Tibial nerve (tissue), 4 donors: ENCODE results near the gene RIN3. TPM values are rescaled to one million over a fixed set of nuclear protein-coding genes. Genes with fewer than 3 reads are reported as not detected.

Experiments used
- DNase-seq, 2 donors: peaks; one replicate each; pipeline ENCODE4 v3.0.0-alpha.2; 2019; ENCODE audit warnings: low spot score in 2 of 2
- H3K27ac ChIP-seq, 4 donors: fragments of 200-600 bp; sonication (generic) in 3 of 4; one replicate each; pipeline ENCODE4 v1.5.1; 2017 to 2019; ENCODE audit warnings: mild to moderate bottlenecking in 1 of 4
- H3K27me3 ChIP-seq, 2 donors: fragments of 200-600 bp; sonication (generic) in 1 of 2; one replicate each; pipeline versions ENCODE4 v1.5.1 to v1.6.0; 2017 to 2019
- H3K36me3 ChIP-seq, 3 donors: fragments of 200-600 bp; sonication (generic); one replicate each; pipeline ENCODE4 v1.5.1; 2018 to 2019
- H3K4me1 ChIP-seq, 4 donors: fragments of 200-600 bp; sonication (generic) in 3 of 4; one replicate each; pipeline ENCODE4 v1.5.1; 2017 to 2019
- H3K4me3 ChIP-seq, 4 donors: fragments of 200-600 bp; sonication (generic) in 3 of 4; one replicate each; pipeline ENCODE4 v1.5.1; 2017 to 2019; ENCODE audit warnings: mild to moderate bottlenecking in 1 of 4, moderate library complexity in 1 of 4
- H3K9me3 ChIP-seq, 4 donors: fragments of 200-600 bp; sonication (generic) in 3 of 4; one replicate each; pipeline ENCODE4 v1.5.1; 2017 to 2019
- CTCF ChIP-seq, 5 experiments: fragments of 200-600 bp in 3 of 5; fragments of 450-650 bp in 2 of 5; sonication (generic) in 3 of 5; IDR thresholded peaks; one replicate each; pipeline ENCODE4 v1.5.1; 2016 to 2019; ENCODE audit warnings: antibody characterized with exemption in 5 of 5, mild to moderate bottlenecking in 3 of 5, moderate library complexity in 2 of 5
- EP300 ChIP-seq, 2 donors: sonication (generic); formaldehyde crosslinking; IDR thresholded peaks; one replicate each; pipeline ENCODE4 v1.6.1; 2017; ENCODE audit warnings: antibody characterized with exemption in 2 of 2, mild to moderate bottlenecking in 1 of 2
- POLR2A ChIP-seq, 2 donors: fragments of 450-650 bp; IDR thresholded peaks; one replicate each; pipeline ENCODE4 v1.6.1; 2017; ENCODE audit warnings: antibody characterized with exemption in 2 of 2, mild to moderate bottlenecking in 2 of 2, moderate library complexity in 2 of 2
- WGBS, 2 donors: methylation state at CpG; one replicate each; pipeline ENCODE4 v1.1.5; 2018; 5-methylcytosine and 5-hydroxymethylcytosine counted together
- total RNA-seq, 4 donors: library from RNA; depleted of rRNA; stranded (reverse); fragments of >200 nt; gene quantifications; one replicate each; pipeline ENCODE4 v1.1.0, GENCODE V29; 2016

RIN3 gene
- total RNA-seq, 4 donors from 2014 or later, result 14.2 to 34.2 (median 15.5) TPM

GRCh38 chr14:92644970-92645515 is 131.5 kb downstream of the RIN3 start:
- DNase-seq, result no peak
- TF ChIP-seq POLR2A (IDR thresholded peaks at IDR 0.05), result no peak
- no peak for TF ChIP-seq CTCF (IDR thresholded peaks at IDR 0.05)
- no peak for TF ChIP-seq EP300 (IDR thresholded peaks at IDR 0.05)
- Histone ChIP-seq H3K27ac (peak overlapping the region in 1 of 4 donors; percentile 4), H3K4me3 (no peak overlapping the region), H3K36me3 (peaks cover 0 to 24% (median 0%) of the 10 kb centered on the region in 3 donors), H3K4me1 (peaks cover 0 to 30% (median 15%) of the 10 kb centered on the region in 4 donors), H3K9me3 (peaks cover 0 to 12% (median 0%) of the 10 kb centered on the region in 4 donors), H3K27me3 (no peaks in the 10 kb centered on the region)
- 94 to 97% methylated on average over 9 of the region's 9 CpGs for WGBS, 2 donors

- 60 to 62% methylated on average over 13 of the region's 13 CpGs for WGBS, 2 donors
- peaks cover 0 to 24% (median 0%) of the 10 kb centered on the region in 3 donors for H3K36me3 ChIP-seq
- DNase-seq, result no peak
- peaks cover 0 to 12% (median 0%) of the 10 kb centered on the region in 4 donors for H3K9me3 ChIP-seq
- no peaks in the 10 kb centered on the region for H3K27me3 ChIP-seq
- no peak for TF ChIP-seq EP300 (IDR thresholded peaks at IDR 0.05)
- no peak for TF ChIP-seq POLR2A (IDR thresholded peaks at IDR 0.05)
- no peak for TF ChIP-seq CTCF (IDR thresholded peaks at IDR 0.05)
- H3K4me3 ChIP-seq, result no peak overlapping the region
- peaks cover 0 to 37% (median 15%) of the 10 kb centered on the region in 4 donors for H3K4me1 ChIP-seq
- H3K27ac ChIP-seq, result peak overlapping the region in 2 of 4 donors; percentile 49 to 53
Measured at GRCh38 chr14:92645841-92646478, 132.4 kb downstream of the RIN3 start.

- Histone ChIP-seq H3K9me3 (peaks cover 0 to 12% (median 0%) of the 10 kb centered on the region in 4 donors), H3K27me3 (no peaks in the 10 kb centered on the region), H3K27ac (peak overlapping the region; percentile 17 to 84 (median 54)), H3K4me1 (peaks cover 0 to 41% (median 15%) of the 10 kb centered on the region in 4 donors), H3K36me3 (peaks cover 0 to 17% (median 0%) of the 10 kb centered on the region in 3 donors), H3K4me3 (no peak overlapping the region)
- TF ChIP-seq POLR2A (IDR thresholded peaks at IDR 0.05) (no peak), EP300 (IDR thresholded peaks at IDR 0.05) (no peak), CTCF (IDR thresholded peaks at IDR 0.05) (no peak)
- WGBS, 2 donors, result 69 to 76% methylated on average over 9 of the region's 9 CpGs
- DNase-seq, result no peak
Measured at GRCh38 chr14:92646952-92647796, 133.6 kb downstream of the RIN3 start.

GRCh38 chr14:92647797-92648279 is 134.3 kb downstream of the RIN3 start:
- H3K9me3 ChIP-seq, result peaks cover 0 to 12% (median 0%) of the 10 kb centered on the region in 4 donors
- 62 to 78% methylated on average over 2 to 4 of the region's 4 CpGs for WGBS, 2 donors
- TF ChIP-seq POLR2A (IDR thresholded peaks at IDR 0.05) (no peak), EP300 (IDR thresholded peaks at IDR 0.05) (no peak), CTCF (IDR thresholded peaks at IDR 0.05) (no peak)

More at GRCh38 chr14:92647797-92648279, 134.3 kb downstream of the RIN3 start:
- Histone ChIP-seq H3K27me3 (no peaks in the 10 kb centered on the region), H3K4me1 (peaks cover 0 to 41% (median 15%) of the 10 kb centered on the region in 4 donors), H3K27ac (peak overlapping the region; percentile 17 to 84 (median 54)), H3K4me3 (no peak overlapping the region), H3K36me3 (peaks cover 0 to 17% (median 0%) of the 10 kb centered on the region in 3 donors)
- no peak for DNase-seq
